Activated CD8-positive, alpha-beta memory T cell treated with anti-CD3 and anti-CD28 coated beads for 24 hours (primary cell): ENCODE measurements around the gene UMOD.
"Not testable (repeated sequence)": the region's sequence is repeated elsewhere in the genome, so short reads cannot be mapped to it uniquely, and the experiment has no call there.

Experiments
- DNase-seq: peaks from one replicate; pipeline ENCODE4 v3.0.0-alpha.2; 2020

UMOD gene

GRCh38 chr16:20363191-20363590, 10.7 kb upstream of the UMOD start:
- no peak for DNase-seq

DNA sequence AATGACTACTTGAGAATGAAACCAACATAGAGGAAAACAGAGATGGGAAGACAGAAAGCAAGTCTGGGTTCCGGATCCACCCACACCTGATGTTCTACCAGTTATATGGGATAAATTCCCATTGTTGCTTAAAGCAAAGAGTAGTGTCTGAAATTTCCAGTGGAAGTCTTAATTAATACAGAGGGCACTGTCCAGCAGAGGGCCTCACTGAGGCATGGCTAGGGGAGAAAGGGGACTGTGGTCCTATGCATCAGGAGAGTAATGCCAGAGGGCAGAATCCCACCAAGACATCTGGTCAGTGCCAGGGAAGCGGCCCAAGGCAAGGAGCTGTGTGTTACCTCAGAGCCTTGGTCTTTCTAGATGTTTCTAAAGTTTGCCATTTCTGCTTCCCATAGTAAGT, 7.5 kb upstream of the UMOD start:
- no peak for DNase-seq

DNA sequence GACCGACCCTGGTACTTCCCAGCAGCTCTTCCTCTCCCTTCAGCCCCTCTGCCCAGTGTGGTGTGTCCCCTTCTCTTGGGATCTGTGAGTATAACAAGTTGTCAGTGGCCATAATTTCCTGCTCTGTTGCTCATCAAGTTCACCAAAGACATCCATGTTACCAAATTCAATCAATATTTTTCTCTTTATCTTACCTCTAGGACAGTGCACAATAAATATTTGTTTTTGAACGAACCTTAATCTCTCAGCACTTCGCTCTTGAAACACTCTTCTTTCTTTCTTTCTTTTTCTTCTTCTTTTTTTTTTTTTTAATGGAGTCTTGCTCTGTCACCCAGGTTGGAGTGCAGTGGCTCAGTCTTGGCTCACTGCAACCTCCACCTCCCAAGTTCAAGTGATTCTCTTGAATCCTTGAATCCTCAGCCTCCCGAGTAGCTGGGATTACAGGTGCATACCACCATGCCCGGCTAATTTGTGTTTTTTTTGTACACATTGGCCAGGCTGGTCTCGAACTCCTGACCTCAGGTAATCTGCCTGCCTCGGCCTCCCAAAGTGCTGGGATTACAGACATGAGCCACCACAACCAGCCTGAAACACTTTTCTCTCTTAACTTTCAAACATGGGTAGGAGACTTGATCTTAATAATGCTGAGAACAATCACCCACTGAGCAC, 2.7 kb upstream of the UMOD start:
- DNase-seq: no peak

- no peak for DNase-seq
These were observed 864 bp upstream of the UMOD start for GRCh38 chr16:20353379-20353778.

DNA sequence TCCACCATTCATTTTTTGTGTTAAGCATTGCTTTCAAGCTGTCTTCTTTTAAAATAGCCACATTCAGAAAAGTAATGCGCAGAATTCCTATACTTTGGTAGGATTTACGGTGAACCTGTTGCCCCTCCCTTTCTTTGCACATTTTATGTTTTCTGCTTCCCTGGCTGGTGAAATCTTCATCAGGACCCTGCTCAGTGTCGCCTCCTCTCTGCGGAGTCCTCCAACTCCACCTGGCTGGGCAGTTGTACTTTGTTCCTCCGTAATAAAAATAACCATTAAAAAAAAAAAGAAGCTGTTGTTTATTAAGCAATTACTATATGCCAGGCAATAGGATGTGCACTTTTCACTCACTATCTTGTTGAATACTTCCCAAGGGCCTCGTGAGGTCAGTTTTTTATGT, 2.9 kb downstream of the UMOD start:
- no peak for DNase-seq

DNA sequence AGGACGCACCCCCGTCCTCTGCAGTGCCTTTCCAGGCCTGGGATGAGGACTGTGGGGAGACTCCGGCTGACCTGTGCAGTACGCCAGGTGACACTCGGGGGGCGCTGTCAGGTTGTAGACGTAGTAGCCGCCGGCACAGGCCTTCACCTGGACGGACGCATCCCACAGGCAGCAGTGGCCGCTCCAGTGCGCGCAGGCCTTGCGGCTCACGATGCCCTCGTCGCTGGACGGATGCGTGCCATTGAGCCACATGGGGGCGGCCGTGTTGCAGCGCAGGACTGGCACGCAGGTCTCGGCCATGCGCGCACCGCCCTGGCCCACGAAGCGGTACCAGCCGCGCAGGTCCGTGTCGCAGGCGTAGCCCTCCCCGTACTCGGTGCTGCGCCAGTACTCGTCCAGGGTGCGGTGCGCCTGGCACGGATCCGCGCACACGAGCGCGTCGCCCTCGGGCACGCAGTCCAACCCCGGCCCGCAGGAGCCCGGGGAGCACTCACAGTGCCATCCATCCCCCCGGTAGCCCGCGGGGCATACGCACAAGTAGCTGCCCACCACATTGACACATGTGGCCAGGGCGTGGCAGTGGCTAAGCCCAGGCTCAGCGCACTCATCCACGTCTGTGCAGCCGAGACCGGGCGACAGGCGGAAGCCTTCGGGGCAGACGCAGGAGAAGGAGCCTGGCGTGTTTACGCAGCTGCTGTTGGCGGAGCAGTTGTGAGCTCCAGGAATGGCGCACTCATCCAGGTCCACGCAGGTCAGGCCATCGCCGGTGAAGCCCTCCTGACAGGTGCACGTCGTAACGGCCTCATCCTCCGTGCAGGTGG, 3.9 kb downstream of the UMOD start:
- no peak for DNase-seq

DNA sequence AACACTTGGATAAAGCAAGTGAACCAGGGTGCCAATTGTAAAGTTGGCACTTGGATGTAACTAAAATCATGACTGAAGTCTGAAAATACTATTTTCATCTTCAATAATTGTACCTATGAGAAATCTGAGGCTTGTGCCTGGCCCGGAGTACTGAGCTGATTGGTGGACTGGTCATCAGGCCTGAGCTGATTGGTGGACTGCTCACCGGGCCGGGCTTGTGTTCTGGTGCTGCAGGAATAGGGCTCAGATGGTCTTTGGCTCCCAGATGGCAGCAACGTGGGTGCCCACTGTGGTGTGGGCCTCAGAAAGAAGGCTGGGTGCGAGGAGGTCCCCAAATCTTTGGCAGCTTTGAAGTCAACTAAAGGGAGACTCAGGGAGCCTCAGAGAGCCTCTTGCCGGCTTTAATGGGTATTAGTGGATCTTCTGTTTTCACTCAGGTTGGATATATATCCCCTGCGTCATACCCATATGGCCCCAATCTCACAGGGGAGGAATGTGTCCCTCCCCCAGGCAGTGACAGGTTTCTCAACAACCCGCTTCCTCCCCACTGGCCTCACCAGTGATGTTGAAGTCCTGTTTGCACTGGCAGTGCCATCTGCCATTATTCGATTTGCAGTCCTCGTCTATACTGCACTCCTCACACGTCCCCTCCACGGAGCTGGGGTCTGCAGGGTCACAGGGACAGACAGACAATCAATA, 4.7 kb downstream of the UMOD start:
- DNase-seq: no peak

DNA sequence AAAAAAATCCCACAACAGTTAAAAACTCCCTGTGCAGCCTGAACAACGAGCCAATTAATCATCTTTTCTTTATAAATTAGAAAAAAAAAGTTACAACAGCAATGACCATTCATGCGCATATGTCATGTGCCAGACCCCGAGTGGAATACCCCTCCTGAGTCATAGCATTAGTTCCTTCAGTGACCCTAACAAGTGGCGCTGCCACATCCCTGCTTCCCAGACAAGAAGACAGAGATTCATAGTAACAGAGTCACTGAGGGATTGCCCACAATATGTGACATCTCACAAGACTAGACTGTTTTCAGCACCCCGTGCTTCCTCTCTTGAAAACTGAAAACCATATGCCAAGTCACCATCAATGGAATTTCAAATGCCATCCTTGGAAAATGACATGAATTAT, 7.9 kb downstream of the UMOD start:
- DNase-seq: no peak

- DNase-seq: no peak
These were observed 12.8 kb downstream of the UMOD start for GRCh38 chr16:20339744-20340143.

GRCh38 chr16:20336955-20337354, 15.6 kb downstream of the UMOD start:
- no peak for DNase-seq

- no peak for DNase-seq
These were observed 18.1 kb downstream of the UMOD start for GRCh38 chr16:20334396-20334795.

DNA sequence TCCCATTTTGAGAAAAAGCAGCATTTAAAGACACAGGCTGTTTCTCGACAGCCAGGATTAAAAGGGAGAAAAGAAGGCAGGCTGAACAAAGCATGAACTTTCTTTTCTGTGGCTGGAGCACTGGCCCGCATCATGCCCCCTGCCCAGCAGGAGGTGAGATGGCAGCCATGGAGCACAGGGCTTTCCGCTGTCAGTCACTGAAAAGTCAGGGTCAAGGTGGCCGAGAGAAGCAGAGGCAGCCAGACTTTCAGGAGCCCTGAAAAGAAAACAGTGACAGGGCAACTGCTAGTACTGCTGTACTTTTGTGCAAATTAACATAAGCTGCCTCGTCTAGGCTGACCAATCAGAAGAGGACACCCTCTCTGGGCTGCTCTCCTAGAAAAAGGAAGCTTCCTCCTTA, 19.4 kb downstream of the UMOD start:
- no peak for DNase-seq

- no peak for DNase-seq
These were observed 20.1 kb downstream of the UMOD start for GRCh38 chr16:20332411-20332810.

DNA sequence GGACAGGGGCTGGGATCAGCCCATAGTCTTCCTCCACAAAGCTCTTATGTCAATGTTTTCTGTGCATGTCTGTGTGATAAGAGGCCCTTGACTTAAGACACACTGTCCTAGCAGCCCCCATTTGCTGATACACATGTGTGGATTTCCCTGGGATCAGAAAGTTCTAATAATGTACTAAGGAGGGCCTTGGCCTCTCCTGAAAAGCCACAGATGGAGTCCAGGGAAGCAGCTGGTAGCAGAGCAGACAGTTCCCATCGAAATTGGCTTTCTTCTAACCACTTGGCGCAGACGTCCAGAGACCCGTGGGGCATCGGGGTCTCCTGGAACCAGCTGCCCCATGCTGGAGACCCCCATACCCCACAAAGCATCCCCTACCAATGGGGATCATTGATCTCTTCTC, 20.9 kb downstream of the UMOD start:
- no peak for DNase-seq

DNA sequence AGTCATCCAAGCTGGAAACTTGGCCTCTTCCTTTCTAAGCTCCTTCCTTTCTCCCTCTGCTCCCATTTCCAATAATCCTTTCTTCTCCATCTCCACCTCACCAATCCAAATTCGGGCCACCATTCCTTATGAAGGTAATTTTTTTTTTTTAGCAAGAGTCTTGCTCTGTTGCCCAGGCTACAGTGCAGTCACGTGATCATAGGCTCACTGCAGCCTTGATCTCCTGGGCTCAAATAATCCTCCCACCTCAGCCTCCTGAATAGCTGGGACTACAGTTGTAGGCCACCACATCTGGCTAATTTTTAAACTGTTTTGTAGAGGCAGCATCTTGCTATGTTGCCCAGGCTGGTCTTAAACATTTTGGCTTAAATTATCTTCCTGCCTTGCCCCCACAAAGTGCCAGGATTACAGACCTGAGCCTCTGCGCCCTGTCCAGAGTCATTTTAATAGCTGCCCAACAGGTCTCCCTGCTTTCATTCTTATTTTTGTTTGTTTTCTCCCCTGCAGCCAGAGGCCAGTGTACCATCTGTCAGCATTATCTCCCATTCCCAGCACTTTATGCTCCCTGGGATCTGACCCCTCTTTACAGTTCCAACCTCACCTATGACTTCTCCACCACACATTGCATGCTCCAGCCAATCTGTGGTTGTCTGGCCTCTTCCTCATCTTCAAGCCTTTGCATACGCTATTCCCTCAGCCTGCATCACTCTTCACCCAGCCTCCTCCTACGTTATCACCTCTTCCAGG, 22.9 kb downstream of the UMOD start:
- no peak for DNase-seq

DNA sequence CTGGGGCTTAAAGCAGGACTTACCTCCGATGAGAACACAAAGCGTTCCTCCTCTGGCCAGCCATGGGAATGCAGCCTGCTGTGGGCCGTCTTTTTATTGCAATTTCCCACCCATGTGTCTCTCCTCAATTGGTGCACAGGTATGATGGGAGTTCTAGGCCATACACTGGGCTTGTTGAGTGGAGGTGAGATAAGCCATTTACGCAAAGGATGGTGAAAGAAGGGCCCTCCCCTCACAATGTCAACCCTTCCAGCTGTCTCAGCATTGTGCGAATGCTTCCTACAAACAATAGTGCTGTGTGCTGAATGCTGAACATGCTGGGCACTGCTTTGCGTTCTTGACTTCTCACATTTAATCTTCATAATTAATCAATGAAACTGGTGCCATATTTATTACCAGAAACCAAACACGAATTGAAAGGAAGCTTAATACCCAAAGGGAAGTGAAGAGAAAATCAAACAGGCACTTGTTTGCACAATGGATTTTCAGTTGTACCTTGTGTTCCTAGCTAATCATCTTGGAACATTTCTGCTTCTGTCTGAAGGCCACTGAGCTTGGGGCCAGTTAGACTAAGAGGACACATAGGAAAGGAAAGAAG, 25.0 kb downstream of the UMOD start, which contains the start of gene GP2:
TSS of gene GP2 (minus strand) at position 70 of the 598 bp plus-strand sequence. CDS start 1,082 bp downstream, outside the sequence.
- DNase-seq: no peak

DNA sequence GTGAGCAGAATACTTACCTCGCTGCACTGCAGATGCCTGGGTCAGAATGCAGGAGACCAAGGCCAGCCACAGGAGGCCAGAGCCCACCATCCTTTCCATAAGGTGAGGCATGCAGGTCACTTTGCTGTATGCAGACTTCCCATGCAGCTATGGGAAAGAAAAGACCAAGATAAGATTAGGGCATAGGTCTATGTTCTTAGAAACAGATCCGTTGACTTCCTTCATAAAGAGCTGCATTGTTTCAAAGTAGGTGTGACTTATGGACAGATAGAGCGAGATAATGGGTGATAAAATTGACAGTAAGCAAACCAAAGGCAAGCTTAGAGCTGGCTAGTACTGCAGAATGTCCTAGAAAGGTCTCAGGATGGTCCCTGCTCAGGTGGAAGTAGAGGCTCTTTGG, 26.2 kb downstream of the UMOD start:
- no peak for DNase-seq

DNA sequence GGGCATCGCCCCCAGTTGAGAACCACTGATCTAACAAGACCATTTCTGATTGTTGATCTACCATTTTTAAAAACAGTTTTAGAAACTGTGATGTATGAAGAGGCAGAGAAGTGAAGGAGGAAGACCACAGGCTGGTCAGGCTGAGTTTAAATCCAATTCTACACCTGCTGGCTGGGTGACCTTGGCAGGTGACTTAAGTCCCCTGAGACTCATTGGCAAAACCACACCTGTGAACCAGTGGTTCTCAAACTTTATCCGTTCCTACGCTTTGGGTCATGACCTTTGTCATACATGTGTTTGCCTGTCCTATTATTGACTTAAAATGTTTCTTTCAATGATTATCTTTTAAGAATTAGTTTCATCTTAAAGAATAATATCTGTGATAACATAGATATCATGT, 27.5 kb downstream of the UMOD start:
- DNase-seq: no peak

DNA sequence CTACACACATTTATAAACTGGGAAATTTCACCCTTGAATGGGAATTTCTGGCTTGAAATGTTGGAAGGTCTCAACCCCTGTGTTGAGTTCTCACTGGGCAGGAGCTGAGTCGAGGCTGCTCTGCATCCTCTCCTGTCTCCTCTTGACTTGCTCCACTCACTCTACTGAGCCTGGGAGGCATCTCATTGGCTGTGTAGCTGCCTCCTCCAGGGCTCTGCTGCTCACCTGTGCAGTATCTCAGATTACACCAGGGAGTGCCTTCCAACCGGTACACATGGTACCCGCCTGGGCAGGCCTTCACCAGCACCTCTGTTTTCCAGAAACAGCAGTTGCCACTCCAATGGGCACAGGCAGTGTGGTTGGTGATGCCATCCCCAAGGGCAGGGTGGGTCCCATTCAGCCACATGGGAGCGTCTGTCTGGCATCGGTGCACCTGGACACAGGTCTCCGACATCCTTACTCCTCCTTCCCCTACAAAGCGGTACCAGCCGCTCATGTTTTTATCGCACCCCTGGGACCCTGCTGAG, 28.9 kb downstream of the UMOD start:
- no peak for DNase-seq

DNA sequence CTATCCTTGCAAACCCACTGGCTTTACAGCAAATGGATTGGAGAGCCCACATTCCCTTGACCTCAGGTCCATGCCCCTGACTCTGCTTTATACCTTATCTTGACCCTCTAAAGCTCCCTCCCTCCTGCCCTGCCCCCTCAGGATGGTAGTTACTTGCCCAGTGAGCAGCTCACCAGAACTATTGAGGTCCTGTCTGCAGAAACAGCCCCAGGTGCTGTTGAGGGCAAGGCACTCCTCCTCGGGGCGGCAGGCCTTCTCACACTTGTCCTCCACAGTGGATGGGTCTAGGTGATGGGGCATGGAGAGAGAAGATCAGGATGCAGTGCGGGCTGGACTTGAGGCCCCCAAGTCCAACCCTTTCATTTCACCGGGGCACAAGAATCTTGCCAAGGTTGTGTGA, 29.8 kb downstream of the UMOD start:
- no peak for DNase-seq

DNA sequence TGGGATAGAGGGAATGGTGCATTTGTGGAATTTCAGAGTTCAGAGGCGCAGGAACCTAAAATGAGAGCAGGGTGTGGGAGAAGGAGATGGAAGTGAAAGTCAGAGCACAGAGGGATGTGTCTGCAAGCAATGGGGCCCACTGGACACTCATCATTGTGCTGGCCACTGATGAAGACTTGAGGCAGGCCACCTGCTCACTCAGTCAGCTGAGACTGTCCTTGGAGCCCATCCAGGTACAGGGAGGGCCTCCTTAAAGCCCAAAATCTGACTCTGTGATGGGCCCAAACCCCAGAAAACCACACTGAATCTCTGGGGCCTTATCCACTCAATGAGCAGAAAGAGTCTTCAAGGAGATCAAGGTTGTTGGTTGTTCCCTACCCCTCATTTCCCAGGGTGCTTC, 30.8 kb downstream of the UMOD start:
- no peak for DNase-seq

- DNase-seq: not testable (repeated sequence)
These were observed 31.5 kb downstream of the UMOD start for GRCh38 chr16:20321051-20321450.

- no peak for DNase-seq
These were observed 31.9 kb downstream of the UMOD start for GRCh38 chr16:20320592-20320991.
